Activated CD4-positive, alpha-beta memory T cell treated with anti-CD3 and anti-CD28 coated beads, Interleukin-2, amount 10 ng/mL, durations not matched to agents 7 days and 5 days (primary cell): ENCODE results near the gene SMAD6. TPM values are rescaled to one million over a fixed set of nuclear protein-coding genes. Genes with fewer than 3 reads are reported as not detected.

Experiments
- CTCF ChIA-PET: fragments of 350-600 bp; sonication (Branson Sonifier 250); formaldehyde crosslinking; loops from one replicate; lab custom pipeline; 2021; ENCODE audit warnings: antibody characterized with exemption, inconsistent platforms; lab: Charles Lee
- POLR2A ChIA-PET: fragments of 350-600 bp; sonication (Branson Sonifier 250); formaldehyde crosslinking; loops from one replicate; lab custom pipeline; 2021; ENCODE audit warnings: antibody characterized with exemption; lab: Charles Lee
- DNase-seq: peaks from one replicate; pipeline ENCODE4 v3.0.0-alpha.2; 2020
- H3K27ac Mint-ChIP-seq: one replicate; pipeline ENCODE4 v1.8.0; 2021; ENCODE audit warnings: mild to moderate bottlenecking, mixed read lengths
- H3K27me3 Mint-ChIP-seq: one replicate; pipeline ENCODE4 v1.8.0; 2021; ENCODE audit warnings: mixed read lengths
- H3K36me3 Mint-ChIP-seq: one replicate; pipeline ENCODE4 v1.8.0; 2021; ENCODE audit warnings: low read depth, mixed read lengths
- H3K4me1 Mint-ChIP-seq: one replicate; pipeline ENCODE4 v1.8.0; 2021; ENCODE audit warnings: mixed read lengths
- H3K4me3 Mint-ChIP-seq: one replicate; pipeline ENCODE4 v1.8.0; 2021; ENCODE audit warnings: mild to moderate bottlenecking, mixed read lengths
- H3K9me3 Mint-ChIP-seq: one replicate; pipeline ENCODE4 v1.8.0; 2021; ENCODE audit warnings: mixed read lengths
- total RNA-seq, 2 experiments: library from RNA; stranded (reverse); gene quantifications; one replicate each; pipeline ENCODE4 v1.2.3, GENCODE V29; 2021

SMAD6 gene
- total RNA-seq, 2 experiments from 2014 or later, result 0.53 to 0.58 TPM

DNA sequence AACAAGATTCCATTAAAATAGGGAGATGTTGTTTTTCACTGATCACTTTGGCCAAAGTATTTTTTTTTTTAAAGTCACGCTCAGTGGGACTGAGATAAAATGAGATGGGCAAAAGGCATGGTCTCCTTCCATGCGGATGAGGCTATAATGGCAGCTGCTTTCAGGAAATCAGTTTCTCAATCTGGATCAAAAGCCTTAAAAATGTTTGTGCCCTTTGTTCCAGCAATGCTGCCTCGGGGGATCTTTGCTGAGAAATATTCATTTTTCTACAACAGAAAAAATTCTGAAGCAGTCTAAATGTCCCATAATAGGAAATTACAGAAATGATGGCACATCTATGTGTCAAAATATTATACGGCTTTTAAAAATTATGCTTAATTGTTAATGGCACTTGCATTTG, 97.2 kb downstream of the SMAD6 start:
- Mint-ChIP-seq H3K27me3 (peaks cover 12% of the 10 kb centered on the region), H3K4me1 (no peaks in the 10 kb centered on the region), H3K4me3 (no peak overlapping the region), H3K9me3 (no peaks in the 10 kb centered on the region), H3K36me3 (no peaks in the 10 kb centered on the region), H3K27ac (no peak overlapping the region)
- ChIA-PET CTCF (no interaction called here), POLR2A (no interaction called here)
- no peak for DNase-seq

DNA sequence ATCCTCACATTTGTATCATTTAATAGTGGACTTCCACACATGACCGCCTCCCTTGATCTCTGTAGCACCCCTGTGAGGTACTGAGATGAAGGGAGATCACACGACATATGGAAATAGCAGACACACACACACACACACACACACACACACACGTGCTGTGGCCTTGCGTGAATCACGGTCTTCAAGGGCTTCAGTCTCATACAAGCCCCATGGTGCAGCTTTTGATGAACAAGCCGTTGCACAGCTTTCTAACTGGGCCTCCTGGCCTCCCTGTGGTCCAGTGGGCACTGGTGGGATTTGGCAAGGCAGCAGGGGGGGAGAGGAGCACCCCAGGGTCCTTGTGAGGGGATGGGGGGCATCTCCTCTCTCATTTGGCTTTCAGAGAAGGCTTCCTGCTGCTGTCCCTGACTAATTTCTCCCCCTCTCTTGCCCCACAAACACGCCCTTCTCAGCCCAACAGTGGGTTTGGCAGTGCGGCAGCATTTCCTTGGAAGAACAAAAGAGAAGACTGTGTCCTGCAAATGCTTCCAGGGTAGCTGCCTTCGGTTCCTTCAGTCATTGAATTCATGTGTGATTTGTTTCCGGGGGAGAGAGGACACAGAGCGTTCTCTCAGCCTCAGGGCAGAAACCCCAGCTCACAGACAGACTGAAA, 98.7 kb downstream of the SMAD6 start:
- Mint-ChIP-seq H3K4me3 (no peak overlapping the region), H3K4me1 (no peaks in the 10 kb centered on the region), H3K36me3 (no peaks in the 10 kb centered on the region), H3K27ac (no peak overlapping the region), H3K27me3 (peaks cover 12% of the 10 kb centered on the region), H3K9me3 (no peaks in the 10 kb centered on the region)
- ChIA-PET POLR2A (no interaction called here), CTCF (no interaction called here)
- DNase-seq, result no peak

DNA sequence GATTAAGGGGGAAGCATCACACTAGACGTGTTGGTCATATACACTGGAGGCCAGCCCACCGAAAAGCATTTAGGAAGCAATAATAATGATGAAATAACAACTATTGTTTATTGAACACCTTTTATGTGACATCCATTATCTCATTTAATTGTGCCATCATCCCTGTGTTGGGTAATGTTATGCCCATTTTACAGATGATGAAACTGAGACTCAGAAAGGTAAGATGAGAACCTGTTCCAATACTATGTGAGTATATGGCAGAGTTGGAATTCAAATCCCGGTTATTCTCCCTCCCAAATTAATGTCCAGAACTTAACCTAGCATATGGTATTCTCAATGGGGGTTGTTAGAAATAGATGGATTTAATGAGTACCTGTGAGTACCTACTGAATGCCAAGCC, 99.2 kb downstream of the SMAD6 start:
- Mint-ChIP-seq H3K27me3 (peaks cover 15% of the 10 kb centered on the region), H3K4me3 (no peak overlapping the region), H3K4me1 (no peaks in the 10 kb centered on the region), H3K27ac (no peak overlapping the region), H3K36me3 (no peaks in the 10 kb centered on the region), H3K9me3 (no peaks in the 10 kb centered on the region)
- DNase-seq, result no peak
- POLR2A ChIA-PET, result no interaction called here
- CTCF ChIA-PET, result no interaction called here

DNA sequence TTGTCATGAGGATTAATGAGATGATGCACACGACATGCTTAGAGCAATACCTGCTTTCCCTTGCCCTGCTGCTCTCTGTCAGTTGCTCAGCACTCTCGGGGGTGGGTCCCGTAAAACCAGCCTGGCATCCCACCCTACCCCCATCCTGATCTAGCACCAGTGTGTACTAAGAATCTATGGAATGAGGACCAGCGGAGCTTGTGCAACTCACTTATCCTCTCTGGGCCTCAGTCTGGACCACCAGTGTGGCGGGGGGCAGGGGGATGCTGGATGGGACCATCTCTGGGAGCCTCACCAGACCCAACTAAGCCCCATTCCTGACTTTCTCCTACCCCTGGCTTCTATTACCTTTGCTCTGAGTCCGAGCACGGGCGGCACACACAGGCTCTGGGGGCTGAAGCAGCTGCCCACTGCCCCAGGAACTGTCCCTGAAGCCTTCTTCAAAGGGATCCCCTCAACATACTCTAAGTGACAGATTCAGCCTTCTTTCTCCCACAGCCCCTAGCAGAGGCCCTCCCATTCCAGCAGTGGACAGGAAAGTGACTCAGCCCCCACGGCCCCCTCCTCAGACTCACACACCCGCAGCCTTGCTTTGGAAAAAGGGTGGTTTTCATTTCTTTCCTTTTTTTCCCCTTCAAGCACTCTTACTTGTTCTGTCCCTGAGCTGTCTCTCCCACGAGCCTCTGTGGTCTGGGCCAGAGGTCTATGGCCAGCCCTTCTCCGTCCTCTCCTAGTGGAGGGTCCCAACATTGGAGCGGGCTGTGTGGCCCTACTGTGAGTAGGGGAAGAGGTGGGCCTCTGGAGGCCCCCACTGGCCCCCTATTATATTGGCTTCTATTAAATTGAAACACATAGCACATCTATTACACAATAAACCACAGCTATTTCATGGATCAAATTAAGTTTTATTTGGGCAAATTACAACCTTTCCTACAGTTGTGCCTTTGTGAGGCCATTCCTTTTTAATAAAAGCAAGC, 100.3 kb downstream of the SMAD6 start:
- Mint-ChIP-seq H3K27me3 (peaks cover 14% of the 10 kb centered on the region), H3K4me1 (no peaks in the 10 kb centered on the region), H3K36me3 (no peaks in the 10 kb centered on the region), H3K9me3 (no peaks in the 10 kb centered on the region), H3K27ac (no peak overlapping the region), H3K4me3 (no peak overlapping the region)
- ChIA-PET POLR2A (no interaction called here), CTCF (no interaction called here)
- DNase-seq, result no peak

DNA sequence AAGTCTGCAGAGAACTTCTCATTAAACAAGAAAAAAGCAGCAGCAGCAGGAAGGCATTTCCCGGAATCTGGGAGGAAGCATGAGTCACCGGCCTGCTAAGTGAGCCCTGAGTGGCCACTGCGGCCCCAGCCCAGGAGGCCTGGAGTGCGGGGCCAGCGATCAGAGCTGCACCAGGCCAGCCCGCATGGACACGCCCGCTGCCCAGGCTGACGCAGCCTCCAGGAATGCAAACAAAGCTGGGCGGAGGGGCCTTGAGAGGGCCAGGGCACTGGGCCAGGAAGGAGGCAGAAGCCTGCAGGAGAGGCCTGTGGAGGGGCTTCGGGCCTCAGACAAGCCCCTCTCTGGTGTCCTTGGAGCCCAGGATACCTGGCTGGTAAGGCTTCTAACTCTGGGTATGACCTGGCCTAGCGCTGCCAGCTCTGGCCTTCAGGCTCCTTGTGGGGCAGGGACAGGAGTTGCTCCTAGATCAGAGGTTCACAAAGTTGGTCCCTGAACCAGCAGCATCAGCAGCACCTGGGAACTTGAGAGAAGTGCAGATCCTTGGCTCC, 101.2 kb downstream of the SMAD6 start:
- DNase-seq, result no peak
- no peak overlapping the region for H3K4me3 Mint-ChIP-seq
- ChIA-PET POLR2A (no interaction called here), CTCF (no interaction called here)
- H3K36me3 Mint-ChIP-seq, result no peaks in the 10 kb centered on the region
- no peaks in the 10 kb centered on the region for H3K9me3 Mint-ChIP-seq
- H3K27me3 Mint-ChIP-seq, result peaks cover 13% of the 10 kb centered on the region
- no peak overlapping the region for H3K27ac Mint-ChIP-seq
- no peaks in the 10 kb centered on the region for H3K4me1 Mint-ChIP-seq

DNA sequence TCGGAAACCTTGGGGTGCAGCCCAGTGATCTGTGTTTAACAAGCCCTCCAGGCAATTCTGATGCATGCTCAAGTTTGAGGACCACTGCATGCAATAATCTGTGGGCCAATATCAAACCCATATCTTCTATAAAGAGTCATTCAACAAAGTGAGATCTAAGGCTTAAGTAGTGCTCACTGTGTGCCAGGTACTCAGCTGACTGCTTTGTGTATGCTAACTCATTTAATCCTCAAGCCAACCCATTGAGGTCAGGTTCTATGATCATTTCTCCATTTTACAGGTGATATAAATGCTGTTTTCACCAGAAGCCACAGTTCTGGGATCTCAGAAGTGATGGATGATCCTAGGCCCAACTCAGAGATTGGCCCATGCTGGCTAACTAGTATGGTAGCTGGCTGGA, 101.7 kb downstream of the SMAD6 start:
- no peak for DNase-seq
- CTCF ChIA-PET, result no interaction called here

DNA sequence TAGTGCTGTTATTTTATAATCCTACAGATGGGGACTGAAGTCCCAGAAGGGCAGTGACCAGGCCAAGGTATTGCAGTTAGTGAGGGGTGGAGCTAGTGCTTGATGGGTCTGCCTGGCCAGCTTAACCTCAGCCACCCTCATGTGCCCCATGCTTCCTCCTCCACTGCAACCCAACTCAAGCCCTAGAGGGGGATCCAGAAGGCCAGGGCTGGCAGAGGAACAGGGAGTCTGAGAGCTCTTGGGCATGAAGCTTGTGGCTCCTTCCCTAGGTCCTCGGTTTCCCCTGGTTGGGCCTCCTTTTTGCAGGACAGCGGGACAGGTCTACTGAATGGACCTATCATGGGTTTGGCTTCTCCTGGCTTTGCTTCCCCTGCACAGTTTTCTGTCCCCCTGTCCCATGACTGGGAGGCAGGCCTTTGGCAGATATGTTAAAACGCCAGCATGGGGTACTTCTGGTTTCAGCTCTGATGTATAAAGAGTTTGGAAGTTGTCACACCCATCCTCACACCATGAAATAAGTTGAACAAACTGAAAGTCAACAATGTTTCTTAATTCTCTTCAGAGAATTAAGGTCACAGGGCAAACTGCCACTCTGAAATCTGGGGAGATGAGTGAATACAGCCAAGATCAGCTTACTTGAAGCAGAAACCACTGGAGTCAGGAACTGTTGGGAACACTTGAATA, 103.3 kb downstream of the SMAD6 start:
- ChIA-PET POLR2A (no interaction called here), CTCF (interaction anchor here (1.7 kb wide), 1 partner anchor 46 kb away, joined by 7 read pairs; no protein-coding TSS in a partner anchor)
- Mint-ChIP-seq H3K9me3 (no peaks in the 10 kb centered on the region), H3K4me1 (no peaks in the 10 kb centered on the region), H3K36me3 (no peaks in the 10 kb centered on the region), H3K27me3 (peaks cover 14% of the 10 kb centered on the region), H3K4me3 (no peak overlapping the region), H3K27ac (no peak overlapping the region)
- DNase-seq, result no peak

More for the DNA sequence above, 101.7 kb downstream of the SMAD6 start:
- Mint-ChIP-seq H3K4me3 (no peak overlapping the region), H3K27me3 (peaks cover 9% of the 10 kb centered on the region), H3K27ac (no peak overlapping the region), H3K4me1 (no peaks in the 10 kb centered on the region), H3K36me3 (no peaks in the 10 kb centered on the region), H3K9me3 (no peaks in the 10 kb centered on the region)
- POLR2A ChIA-PET, result no interaction called here

DNA sequence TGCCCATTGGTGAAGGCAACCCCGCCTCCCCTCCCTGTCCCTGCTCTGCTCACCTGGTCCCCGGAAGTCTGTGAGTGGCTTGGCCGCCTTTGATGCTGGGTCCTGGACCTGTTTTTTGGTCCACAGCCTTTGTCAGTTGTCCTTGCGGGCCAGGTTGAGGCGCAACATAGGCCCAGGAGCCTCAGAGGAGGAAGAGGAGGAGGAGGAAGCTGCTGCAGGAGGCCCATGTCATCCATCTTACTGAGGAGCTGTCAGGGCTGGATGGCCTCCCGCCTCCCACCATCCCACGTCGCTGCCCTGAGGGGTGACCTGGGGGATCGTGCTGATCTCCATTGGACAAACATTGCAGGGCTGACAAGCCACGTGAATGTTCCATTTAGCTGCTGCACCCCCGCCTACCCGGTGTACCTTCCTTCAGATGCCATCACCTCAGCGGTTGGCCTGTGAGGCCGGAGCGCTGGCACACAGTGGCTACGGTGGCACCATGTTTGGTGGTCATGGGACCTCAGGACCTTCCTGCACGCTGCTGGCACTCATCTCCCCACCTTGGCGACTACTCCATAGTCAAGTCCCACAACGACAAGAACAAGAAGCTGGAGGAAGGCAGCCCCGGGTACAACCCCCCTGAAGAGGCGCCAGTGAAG, 106.3 kb downstream of the SMAD6 start:
- POLR2A ChIA-PET, result no interaction called here
- peaks cover 23% of the 10 kb centered on the region for H3K27me3 Mint-ChIP-seq
- no peak overlapping the region for H3K27ac Mint-ChIP-seq
- H3K36me3 Mint-ChIP-seq, result no peaks in the 10 kb centered on the region
- no peaks in the 10 kb centered on the region for H3K9me3 Mint-ChIP-seq
- no peak overlapping the region for H3K4me3 Mint-ChIP-seq
- no peaks in the 10 kb centered on the region for H3K4me1 Mint-ChIP-seq
- CTCF ChIA-PET, result interaction anchor here (1.1 kb wide), 1 partner anchor 43 kb away, joined by 3 read pairs; no protein-coding TSS in a partner anchor
- DNase-seq, result no peak

DNA sequence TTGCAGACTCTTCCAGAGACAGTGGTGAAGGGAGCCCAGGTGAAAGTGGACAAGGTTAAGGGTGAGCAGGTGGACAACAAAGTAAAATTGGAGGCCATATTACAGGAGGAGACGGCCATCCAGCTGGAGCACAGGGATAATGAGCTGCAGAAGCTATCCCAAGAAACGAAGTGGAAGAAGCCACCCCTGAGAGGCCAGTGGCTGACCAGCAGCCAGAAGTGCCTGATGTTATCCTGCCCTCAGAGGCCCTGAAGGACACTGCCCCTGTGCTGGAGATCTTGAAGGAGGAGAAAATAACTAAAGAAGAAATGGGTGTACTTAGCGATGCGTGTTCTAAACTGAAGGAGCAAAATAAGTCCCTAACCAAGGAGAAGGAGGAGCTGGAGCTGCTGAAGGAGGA, 107.6 kb downstream of the SMAD6 start:
- Mint-ChIP-seq H3K36me3 (no peaks in the 10 kb centered on the region), H3K27ac (no peak overlapping the region), H3K27me3 (peaks cover 23% of the 10 kb centered on the region), H3K9me3 (no peaks in the 10 kb centered on the region), H3K4me3 (no peak overlapping the region), H3K4me1 (no peaks in the 10 kb centered on the region)
- no peak for DNase-seq
- ChIA-PET CTCF (interaction anchor here (0.6 to 1.2 kb wide), 2 partner anchors 191 to 506 kb away, joined by 3 to 6 read pairs; no protein-coding TSS in a partner anchor), POLR2A (no interaction called here)

DNA sequence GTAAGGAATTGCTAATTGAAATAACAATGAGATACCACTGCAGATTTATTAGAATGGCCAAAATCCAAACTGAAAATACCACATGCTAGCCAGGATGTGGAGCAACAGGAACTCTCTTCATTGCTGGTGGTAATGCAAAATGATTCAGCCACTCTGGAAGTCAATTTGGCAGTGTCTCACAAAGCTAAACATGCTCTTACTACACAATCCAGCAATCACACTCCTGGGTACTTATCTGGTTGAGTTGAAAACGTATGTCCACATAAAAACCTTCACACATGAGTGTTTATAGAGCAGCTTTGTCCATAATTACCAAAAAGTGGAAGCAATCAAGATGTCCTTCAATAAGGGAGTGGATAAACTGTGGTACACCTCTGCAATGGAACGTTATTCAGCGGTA, 113.3 kb downstream of the SMAD6 start:
- no peaks in the 10 kb centered on the region for H3K9me3 Mint-ChIP-seq
- H3K4me3 Mint-ChIP-seq, result no peak overlapping the region
- DNase-seq, result no peak
- no peaks in the 10 kb centered on the region for H3K4me1 Mint-ChIP-seq
- ChIA-PET CTCF (no interaction called here), POLR2A (no interaction called here)
- H3K27me3 Mint-ChIP-seq, result peaks cover 22% of the 10 kb centered on the region
- H3K27ac Mint-ChIP-seq, result no peak overlapping the region
- H3K36me3 Mint-ChIP-seq, result no peaks in the 10 kb centered on the region

DNA sequence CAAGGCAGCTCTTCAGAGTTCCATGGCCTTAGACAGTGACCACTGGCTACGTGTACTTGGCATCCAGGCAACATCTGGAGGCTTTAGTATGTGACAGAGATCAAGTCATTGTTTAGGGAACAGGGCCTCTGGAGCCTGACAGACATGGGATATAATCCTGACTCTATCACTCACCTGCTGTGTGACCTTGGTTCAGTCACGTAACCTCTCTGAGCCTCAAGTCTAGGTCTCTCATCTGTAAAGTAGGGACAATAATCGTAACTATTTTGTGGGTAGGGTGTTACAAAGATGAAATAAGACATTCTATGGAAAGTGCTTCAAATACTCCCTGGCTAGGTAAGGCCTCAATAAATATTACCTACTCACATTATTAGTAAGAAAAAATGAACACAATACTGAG, 114.2 kb downstream of the SMAD6 start:
- H3K27ac Mint-ChIP-seq, result no peak overlapping the region
- no peak overlapping the region for H3K4me3 Mint-ChIP-seq
- POLR2A ChIA-PET, result no interaction called here
- H3K9me3 Mint-ChIP-seq, result no peaks in the 10 kb centered on the region
- no peak for DNase-seq
- no peaks in the 10 kb centered on the region for H3K36me3 Mint-ChIP-seq
- peaks cover 21% of the 10 kb centered on the region for H3K27me3 Mint-ChIP-seq
- no peaks in the 10 kb centered on the region for H3K4me1 Mint-ChIP-seq
- CTCF ChIA-PET, result no interaction called here

DNA sequence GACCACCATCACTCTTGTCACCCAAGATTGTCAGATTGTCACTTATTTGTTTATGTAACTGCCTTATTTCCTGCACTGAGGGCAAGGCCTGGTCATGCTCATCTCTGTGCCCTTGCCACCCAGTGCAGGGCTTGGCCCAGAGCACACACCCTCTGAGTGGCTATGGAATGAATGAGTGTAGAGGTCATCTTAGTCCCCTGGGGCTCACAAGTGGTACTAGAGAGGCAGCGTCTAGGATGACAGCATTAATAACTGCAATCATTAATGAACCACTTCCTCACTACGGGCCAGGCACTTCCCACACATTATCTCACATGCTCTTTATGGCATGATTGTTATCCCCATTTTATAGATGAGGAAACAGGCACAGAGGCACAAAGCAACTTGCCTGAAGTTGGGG, 117.0 kb downstream of the SMAD6 start:
- no peaks in the 10 kb centered on the region for H3K9me3 Mint-ChIP-seq
- H3K4me1 Mint-ChIP-seq, result no peaks in the 10 kb centered on the region
- no peak for DNase-seq
- H3K27ac Mint-ChIP-seq, result no peak overlapping the region
- ChIA-PET POLR2A (no interaction called here), CTCF (no interaction called here)
- no peak overlapping the region for H3K4me3 Mint-ChIP-seq
- peaks cover 7% of the 10 kb centered on the region for H3K27me3 Mint-ChIP-seq
- no peaks in the 10 kb centered on the region for H3K36me3 Mint-ChIP-seq
